ENCODE data around the gene SEC24D. TPM values are rescaled to one million over a fixed set of nuclear protein-coding genes. Genes with fewer than 3 reads are reported as not detected.

Gene SEC24D
- total and polyA plus RNA-seq, 2 of the 8 experiments (the other 6 are each of a cell fraction or from before 2014, with no cell fraction given): 28.9 to 91.6 TPM

DNA sequence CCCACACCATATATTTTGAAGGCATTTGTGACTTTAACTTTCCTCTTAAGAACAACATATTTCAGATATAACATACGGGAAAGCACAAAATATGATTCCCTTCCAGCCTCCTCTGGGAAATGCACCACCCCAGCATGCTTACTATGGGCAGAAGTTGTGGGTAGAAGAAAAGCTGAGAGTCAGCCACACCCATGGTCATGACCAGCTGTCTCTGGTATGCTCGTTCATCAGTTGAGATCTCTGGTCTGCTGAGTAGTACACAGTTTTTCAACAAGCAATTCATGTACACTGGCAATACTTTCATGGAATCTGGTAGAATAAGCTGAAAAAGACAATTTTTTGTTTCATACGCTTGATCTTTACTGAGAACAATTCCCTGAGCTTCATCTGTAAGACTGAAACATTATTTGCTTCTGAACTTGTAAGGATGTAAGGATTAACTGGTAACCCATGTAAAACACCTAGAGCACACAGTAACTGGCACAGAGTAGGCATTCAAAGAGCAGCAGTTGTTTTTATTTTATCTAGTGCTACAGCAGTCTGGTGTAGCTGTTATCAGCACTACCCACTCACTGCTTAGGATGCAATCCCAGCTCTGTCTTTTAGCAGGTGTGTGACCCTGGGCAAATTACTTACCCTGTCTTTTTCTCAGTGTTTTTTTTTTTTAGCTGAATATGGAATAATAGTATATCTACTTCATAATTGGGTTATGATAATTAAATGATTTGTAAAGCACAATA is 103.2 kb downstream of the SEC24D start (continued):
- no peak for TF ChIP-seq POU5F1 (IDR thresholded peaks at IDR 0.05; ENCODE audit: low read depth, low read length)
- TF ChIP-seq TAF7 (optimal IDR thresholded peaks at IDR 0.05; ENCODE audit: borderline replicate concordance, low read depth, low read length): no peak
- no peak for TF ChIP-seq CEBPB (IDR thresholded peaks at IDR 0.05; ENCODE audit: low read depth, low read length)
- TF ChIP-seq CHD1 (IDR thresholded peaks at IDR 0.05; ENCODE audit: low read depth, low read length): no peak
- TF ChIP-seq EGR1 (IDR thresholded peaks at IDR 0.05; ENCODE audit: borderline replicate concordance, low read depth, low read length): no peak
- TF ChIP-seq SIRT6 (IDR thresholded peaks at IDR 0.05; ENCODE audit: low read length): no peak
